ENCODE measurements around the gene GLRA3. TPM values are rescaled to one million over a fixed set of nuclear protein-coding genes. Genes with fewer than 3 reads are reported as not detected.
"Not testable (repeated sequence)": the region's sequence is repeated elsewhere in the genome, so short reads cannot be mapped to it uniquely, and the experiment has no call there.

Gene GLRA3
- not detected for total RNA-seq
- long read RNA-seq = 0 reads

DNA sequence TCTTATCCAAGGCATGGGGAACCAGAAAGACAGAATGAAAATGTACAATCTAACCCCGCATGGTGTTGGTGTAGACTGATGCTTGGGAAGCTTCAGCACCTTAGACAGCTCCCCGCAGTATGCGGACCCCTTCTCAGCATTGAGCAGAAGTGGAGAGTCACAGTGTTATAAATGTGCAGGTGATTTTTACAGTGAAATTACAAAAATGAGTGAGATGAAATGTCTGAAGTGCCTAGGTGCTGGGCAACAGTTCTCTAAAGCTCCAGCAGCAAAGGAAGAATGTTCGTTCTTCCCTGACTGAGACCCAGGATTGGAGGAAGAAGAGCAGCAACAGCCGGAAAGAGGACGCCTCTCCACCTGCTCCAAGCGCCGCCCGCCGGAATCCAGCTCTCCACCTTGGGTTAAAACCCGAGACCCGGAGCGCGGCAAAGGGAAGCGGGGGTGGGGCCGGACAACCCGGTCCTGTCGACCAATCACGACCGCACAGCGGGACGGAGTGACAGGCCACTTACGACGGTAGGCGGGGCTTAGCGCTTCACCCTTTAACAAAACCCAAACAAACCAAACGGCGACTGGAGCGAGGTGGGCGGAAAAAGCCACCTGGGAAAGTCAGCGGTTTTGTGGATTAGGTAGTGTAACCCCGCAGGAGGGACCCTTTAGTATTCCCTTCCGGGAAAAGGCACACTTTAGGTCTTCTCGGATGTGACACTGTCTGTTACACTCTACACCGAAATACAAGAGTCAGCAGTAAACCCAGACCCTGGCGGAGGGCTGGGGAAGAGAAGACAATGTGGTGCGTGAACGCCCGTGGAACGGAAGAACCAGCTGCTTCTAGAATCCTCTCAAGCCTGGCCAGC, at the start of gene GLRA3:
GLRA3 (minus strand) TSS at position 403 of the 857 bp plus-strand sequence. CDS start 436 bp downstream, outside the sequence.
- DNase-seq (ENCODE audit: low spot score) = no peak

DNA sequence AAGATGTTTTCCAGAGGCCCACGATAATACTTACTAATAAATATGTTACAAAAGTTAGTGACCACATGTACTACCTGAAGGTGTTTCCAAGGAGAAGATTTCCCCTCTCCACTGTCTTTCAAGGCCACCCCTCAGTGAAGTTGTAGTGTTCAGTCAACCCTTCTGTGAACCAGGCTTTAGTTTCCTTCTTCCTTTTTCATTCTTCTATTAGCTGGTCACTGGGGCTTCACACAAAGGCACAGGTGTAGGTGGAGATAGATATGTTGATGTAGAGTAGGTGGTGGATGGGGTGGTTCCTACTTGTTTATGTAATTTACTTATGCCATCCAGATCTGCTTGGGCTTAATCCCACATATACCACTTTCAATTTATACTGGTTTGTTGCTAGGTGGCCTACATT, 45.9 kb upstream of the GLRA3 start:
- DNase-seq (ENCODE audit: low spot score) = no peak

DNA sequence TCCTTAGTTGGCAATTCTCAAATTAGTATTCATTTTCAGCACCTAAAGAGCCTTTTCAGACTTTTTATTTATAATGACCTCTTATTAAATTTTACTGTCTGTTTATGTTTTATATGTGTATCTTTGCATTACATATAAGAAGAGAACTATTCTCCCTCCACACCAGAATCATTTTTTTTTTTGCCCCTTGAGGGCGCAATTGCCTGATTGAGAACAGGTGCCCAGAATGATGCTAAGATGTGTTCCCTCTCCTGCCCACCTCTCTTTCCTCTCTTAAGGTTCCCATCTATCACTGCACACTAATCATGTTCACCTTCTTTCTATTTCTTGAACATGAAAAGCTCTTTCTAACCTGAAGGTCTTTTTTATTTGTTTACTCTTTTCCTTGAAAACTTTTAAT, 44.9 kb upstream of the GLRA3 start:
- DNase-seq (ENCODE audit: low spot score) = no peak

DNA sequence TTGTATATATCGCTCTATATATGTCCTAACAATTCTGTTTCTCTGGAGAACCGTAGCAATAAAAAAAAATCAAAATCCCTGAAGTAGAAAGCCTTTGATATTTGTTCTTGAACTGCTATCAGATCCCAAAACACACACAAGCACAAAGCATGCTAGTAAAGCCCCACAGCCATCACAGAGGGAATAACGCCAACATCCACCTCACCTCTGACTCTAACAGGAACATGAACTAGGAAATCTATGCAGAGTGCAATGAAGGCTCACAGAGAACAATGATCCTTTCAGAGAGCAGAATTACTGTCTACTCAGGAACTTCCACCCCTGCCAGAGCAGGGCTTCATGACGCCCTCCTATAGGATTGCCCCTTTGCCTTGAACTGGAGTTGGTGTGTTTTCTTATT, 44.1 kb upstream of the GLRA3 start:
- DNase-seq (ENCODE audit: low spot score) = not testable (repeated sequence)

DNA sequence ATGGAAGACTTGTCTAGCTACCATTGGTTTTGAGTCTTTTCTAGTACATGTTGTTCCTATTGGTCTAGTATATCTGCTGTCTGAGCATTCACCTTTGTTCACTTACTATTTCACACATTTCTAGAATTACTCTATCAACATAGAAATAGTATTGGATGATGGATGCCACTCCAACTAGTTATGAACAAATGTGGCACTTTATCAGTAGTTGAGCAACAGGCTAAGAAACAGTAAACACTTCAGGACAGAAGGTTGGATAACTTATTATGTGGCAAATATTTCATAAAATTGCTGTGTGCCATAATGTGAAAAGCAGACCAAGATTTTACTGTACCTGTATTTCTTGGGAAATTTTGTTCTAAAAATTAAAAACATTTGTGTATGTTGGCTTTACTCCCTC, 42.4 kb upstream of the GLRA3 start:
- DNase-seq (ENCODE audit: low spot score) = no peak

DNA sequence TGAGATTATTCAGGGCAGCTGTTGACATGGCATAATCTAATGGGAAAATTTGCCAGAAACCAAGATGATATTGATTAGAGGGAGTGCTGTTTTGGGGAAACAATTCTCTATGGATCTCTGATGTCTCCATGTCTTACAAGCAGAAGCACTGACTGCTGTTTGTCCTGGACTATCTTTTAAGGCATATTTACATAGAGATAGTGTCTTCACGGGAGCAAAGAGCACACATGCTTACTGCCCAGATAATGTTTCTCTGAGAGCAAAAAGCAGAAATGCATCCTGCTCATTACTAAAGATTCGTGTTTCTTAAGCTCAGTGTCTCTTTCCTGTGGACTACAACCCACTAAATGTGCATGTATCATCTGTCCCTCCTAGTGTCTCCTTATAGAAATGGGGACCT, 41.3 kb upstream of the GLRA3 start:
- DNase-seq (ENCODE audit: low spot score) = no peak

DNA sequence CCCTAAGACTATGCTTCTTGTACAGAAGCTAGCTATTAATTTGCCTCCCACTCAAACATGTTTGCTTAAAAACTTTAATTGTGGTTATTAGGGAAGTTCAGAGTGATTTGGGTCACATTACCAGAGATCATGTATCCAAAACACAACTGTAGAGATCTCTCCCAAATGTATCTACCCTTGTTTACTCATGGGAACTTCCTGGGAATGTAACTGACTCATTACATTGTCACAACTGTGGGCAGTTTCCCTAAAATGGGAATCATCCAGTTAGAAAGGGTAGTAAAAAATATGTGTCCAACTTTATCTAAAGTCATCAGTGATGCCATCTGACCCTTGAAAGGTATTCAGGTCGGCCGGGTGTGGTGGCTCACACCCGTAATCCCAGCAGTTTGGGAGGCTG, 40.3 kb upstream of the GLRA3 start:
- DNase-seq (ENCODE audit: low spot score) = no peak

DNA sequence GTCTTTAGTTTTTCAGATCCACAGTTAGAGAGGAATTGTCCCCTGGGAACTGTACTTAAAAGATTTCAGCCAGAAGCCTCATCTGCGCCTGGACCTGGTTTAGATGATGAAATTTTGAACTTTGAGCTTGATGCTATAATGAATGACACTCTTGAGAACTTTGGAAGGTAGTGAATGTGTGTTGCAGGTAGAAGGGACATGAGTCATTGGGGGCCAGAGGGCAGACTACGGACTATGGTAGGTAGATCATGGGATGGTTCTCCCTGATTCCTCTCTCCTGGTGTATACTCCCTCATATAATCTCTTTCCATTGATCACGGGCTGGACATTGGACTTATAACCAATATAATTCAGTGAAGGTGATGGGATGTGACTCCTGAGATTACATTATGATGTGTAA, 38.9 kb upstream of the GLRA3 start:
- no peak for DNase-seq (ENCODE audit: low spot score)

DNA sequence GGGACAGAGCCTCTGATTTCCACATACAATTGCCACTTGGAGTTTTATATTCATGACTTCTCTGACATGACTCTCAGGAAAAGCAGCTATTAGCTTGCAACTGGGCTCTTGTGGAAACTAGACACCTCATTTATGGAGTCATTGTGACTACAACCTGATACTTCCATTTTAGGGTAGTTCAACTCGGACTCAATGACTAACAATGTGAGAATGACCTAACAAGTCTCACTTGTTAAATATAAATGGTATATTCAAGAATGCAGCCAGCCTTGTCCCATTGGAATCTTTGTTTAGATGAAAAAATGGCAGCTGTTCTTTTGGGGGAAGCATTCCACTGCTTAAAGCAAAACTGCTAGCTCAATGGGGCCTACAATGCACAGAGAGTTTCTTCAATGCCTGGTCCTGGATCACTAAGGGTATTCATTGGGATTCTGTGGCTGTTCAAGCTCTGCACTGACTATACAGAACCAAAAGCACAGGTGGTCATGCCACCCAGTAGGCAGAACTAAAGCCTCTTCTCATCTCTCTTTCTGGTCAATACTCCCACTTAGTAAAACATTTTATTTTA, 36.5 kb upstream of the GLRA3 start:
- no peak for DNase-seq (ENCODE audit: low spot score)

DNA sequence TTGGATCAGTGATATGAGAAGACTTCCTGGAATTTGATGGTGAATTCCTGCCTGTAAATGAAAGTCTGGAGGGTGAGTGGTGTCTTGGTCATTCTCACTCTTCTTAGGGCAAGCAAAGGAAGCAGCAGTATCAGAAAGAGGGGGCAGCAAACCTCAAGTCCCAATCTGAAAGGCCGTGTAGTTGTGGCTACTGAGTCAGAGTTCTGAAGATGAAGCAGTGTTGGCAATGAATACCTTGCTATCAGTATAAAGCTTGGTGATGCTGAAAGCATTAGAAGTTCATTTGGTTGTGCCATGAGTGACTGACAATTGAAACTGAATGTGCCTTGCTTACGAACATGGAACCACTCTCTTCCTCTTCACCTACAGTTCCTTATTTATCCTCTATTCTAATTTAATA, 35.0 kb upstream of the GLRA3 start:
- DNase-seq (ENCODE audit: low spot score) = no peak

DNA sequence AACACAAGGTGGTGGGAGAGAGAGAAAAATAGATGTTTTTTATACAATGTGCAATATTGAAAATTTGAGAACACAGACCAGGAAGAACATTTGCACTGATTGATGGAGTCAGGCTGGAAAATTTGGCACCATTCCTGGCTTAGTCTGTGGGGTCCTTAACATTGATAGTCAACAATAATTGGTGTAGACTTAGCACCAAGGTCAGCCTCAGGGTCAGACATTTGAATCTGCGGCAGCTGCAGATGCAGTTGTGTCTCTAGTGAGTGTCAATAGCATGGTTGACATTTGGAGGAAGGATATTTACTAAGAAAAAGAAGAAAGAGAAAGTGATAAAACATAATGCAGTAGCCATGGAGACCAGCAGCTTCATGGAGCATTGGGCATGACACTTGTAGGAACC, 31.5 kb upstream of the GLRA3 start:
- no peak for DNase-seq (ENCODE audit: low spot score)

DNA sequence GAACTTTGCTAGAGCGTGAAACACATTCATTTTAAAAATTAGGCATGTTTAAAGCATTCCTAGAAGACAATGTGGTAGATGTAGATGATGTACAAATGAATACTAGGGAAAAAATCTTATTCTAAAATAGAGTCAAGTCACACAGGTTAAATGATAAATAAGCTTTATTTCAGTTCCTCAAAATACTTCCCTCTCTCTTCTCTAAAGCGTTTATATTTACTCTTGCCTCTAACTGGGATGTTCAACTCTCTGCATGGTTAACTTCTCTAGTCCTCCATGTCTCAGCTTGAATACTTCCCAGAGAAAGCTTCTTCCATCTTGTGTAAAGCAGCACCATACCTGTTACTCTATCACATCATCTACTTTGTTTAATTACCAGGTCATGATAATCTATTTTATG, 30.9 kb upstream of the GLRA3 start:
- DNase-seq (ENCODE audit: low spot score) = no peak

DNA sequence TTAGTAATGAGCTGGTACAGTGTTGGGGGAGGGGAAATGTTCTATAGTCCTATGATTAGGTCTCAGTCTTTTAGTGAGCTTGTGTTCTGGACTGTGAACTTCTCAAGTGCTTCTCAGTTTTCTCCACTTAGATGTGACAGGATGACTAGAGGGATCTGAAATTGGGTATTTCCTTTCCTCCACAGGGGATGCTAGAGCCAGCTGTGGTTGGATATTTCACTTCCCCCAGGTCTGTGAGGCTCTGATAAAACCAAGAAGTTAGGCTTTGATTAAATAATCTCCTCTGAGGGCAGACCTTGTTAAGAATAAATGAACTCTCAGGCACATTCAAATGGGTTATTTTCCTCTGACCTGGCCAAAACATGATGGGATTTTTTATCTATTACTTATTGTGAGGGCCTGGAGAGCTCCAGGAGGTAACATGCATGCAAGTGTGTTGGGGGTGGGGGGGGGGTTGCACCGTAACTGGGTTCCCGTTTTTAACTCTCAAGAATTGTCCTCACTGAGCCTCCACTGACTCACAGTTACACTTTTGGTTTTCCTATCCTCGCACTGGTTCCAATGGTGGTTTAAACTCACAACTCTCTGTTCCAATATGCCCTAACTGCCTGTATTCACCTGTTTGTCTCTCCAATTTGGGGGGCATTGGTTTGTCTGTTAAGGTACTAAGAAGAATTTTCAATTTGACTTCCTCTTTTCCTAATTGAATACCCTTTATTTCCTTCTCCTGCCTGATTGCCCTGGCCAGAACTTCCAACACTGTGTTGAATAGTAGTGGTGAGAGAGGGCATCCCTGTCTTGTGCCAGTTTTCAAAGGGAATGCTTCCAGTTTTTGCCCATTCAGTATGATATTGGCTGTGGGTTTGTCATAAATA, 28.1 kb upstream of the GLRA3 start:
- DNase-seq (ENCODE audit: low spot score) = no peak

DNA sequence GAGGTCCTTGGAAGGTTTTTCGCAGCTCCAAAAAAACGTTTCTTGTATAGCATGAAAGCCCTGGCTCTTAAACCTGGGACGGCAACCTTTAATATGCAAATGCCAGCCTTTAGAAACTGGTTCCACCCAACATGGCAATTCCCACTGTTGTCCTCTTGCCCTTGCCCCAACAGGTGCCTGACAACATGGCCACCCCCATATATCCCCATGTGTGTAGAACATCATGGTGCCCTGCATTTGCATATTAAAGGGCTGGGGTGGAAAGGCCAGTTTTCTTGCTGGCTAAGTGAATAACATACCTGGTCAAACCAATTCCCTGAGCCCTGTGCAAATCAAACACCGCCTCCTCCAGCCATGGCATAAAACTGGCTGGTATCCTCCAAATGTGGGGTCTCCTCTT, 26.0 kb upstream of the GLRA3 start:
- no peak for DNase-seq (ENCODE audit: low spot score)

DNA sequence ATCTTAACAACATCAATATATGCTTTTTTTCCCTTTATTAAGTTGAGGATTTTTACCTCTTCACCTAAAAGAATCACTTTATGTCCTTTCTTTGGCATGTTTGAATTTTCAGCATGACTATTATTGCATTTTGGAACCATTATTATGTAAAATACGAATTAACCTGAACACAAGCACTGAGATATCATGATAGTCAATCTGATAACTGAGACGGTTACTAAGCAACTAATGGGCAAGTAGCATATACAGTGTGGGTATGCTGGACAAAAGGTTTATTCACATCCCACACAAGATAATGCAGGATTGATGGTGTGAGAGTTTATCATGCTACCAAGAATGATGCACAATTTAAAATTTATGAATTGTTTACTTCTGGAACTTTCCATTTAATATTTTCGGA, 24.6 kb upstream of the GLRA3 start:
- DNase-seq (ENCODE audit: low spot score) = no peak

DNA sequence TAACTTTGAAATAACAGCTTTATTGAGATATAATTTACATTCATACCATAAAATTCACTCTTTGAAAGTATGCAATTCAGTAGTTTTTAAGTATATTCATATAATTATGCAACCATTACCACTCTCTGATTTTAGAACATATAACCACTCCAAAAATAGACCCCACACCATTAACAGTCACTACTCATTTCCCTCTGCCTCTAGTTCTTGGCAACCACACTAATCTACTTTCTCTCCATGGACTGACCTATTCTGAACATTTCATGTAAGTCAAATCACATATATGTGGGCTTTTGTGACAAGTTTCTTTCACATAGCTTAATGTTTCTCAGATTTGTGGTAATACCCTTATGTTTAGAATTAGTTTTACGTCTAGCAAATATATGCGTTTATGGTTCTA, 19.5 kb upstream of the GLRA3 start:
- no peak for DNase-seq (ENCODE audit: low spot score)

DNA sequence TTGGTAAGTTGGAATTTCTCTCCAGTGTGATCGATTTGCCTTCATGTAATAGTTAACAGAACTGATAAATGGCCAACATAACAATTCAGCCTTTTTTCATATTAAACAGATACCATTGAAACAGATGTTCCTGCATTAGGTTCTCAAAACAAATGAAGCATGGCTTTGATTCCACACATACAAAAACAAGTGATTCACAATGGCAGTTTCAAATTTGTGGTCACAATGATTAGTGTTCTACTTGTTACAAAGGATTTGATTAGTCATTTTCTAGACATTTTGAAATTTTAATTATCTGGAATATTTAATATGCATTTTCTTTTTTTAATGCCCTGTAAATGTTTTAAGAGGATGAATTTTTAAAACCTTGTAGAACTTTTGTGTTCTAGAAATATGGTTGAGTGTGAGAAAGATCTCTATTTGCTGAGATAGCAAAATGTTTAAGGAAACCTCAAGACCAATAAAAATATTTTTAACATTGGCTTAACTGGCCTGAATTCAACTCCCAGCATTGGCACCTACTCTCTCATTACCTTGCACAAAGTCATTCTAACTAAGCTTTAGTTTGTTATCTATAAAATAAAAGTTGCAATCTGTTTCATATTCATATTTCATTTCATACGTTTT, 18.9 kb upstream of the GLRA3 start:
- DNase-seq (ENCODE audit: low spot score) = no peak

DNA sequence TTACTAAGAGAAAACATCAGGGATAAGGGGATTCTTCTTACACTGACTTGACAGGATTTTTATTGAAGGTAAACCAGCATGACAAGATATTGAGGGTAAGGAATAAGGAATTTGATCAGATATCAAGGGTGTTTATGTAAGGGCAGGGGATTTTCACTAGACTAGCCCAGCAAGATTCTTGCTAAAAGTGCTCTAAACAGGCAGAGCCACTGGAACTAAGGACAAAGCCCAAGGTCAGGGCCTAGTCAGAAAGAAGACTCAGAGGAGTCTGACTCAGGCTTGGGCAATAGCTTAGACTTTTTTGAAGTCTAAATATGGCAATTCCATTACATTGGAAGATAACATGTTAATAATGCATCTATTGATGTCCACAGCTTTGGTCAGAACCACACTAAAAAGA, 6.5 kb upstream of the GLRA3 start:
- DNase-seq (ENCODE audit: low spot score) = no peak

DNA sequence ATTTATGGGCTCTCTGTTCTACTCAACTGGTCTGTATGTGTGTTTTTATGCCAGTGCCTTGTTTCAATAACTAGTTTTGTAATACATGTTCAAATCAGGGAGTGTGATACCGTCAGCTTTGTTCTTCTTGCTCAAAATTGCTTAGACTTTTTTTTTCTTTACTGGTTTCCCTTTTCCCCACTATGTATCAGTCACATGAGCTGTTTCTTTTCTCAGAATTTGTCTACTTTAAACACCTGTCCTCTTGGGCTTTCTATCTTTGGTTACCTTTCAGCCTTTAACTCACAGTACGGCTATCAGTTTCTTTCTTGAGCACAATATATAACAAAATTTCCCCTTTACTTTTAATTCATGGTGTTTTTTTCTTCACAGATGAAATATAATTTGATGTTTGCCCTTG, 5.4 kb upstream of the GLRA3 start:
- no peak for DNase-seq (ENCODE audit: low spot score)

DNA sequence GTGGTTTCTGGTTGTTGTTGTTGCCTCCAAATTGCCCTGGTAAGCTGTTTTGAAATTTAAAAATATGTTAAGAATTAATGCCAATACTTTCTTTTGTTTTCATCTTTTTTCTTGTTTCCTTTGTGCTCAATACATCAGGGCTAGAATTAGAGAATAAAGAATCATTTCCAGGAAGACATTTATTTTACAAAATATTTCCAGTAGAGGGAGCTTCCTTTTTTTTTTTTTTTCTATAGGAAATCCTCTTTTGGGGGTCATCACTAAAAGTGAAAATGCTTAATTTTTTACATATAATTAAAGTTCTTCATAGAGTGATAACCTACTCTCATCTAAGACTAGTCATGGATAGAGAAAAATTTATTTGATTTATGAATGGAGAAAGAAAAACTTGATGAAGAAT, 2.4 kb downstream of the GLRA3 start:
- no peak for DNase-seq (ENCODE audit: low spot score)

DNA sequence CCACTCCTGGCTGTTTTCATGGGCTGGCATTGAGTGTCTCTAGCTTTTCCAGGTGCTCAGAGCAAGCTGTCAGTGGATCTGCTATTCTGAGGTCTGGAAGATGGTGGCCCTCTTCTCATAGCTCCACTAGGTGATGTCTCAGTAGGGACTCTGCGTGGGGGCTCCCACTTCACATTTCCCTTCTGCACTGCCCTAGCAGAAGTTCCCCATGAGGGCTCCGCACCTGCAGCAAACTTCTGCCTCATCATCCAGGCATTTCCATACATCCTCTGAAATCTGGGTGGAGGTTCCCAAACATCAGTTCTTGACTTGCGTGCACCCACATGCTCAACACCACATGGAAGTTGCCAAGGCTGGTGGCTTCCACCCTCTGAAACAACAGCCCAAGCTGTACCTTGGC, 13.8 kb downstream of the GLRA3 start:
- DNase-seq (ENCODE audit: low spot score) = no peak

DNA sequence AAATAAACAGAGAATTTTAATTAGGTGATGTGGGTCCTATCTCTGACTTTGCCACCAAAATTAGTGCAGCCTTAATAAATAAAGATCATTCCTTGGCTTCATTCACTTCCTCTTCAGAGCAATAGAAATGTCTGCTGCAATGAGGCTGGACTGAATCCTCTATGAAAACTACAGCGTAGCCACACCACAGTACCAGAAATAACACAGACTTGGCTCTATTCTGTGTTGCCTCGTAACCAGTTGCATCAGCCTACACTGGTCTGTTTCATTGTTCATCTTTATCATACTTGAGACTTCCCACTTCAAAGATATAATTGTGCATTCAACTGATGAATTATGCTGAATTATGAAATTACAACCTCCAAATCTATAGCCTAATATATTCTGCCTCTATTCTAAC, 15.8 kb downstream of the GLRA3 start:
- no peak for DNase-seq (ENCODE audit: low spot score)

All from mesenteric fat pad (tissue), 1 donor.